BJ (cell line): ENCODE data around the gene TMPRSS5. TPM values are rescaled to one million over a fixed set of nuclear protein-coding genes. Genes with fewer than 3 reads are reported as not detected.
"Not testable (repeated sequence)": the region's sequence is repeated elsewhere in the genome, so short reads cannot be mapped to it uniquely, and the experiment has no call there.

Experiments
- CTCF ChIA-PET: fragments of 350-600 bp; formaldehyde crosslinking; extraction: SDS; loops from one replicate; lab custom pipeline; 2021; ENCODE audit warnings: antibody characterized with exemption, inconsistent platforms; lab: Yijun Ruan, JAX
- POLR2A ChIA-PET: fragments of 300-600 bp; sonication (Branson Sonifier 250); formaldehyde crosslinking; extraction: SDS; loops from one replicate; lab custom pipeline; 2021; ENCODE audit warnings: antibody characterized with exemption; lab: Charles Lee
- DNase-seq: peaks from one replicate; pipeline ENCODE4 v3.0.0-alpha.2; 2011; ENCODE audit warnings: low read depth
- H3K27me3 ChIP-seq: 2 replicates; pipeline ENCODE4 v1.6.0; 2011; ENCODE audit warnings: low read length; ENCODE audit not compliant: control insufficient read depth, insufficient read depth
- H3K36me3 ChIP-seq: 2 replicates; pipeline ENCODE4 v1.5.1; 2011; ENCODE audit warnings: low read length; ENCODE audit not compliant: control insufficient read depth, insufficient read depth
- H3K4me3 ChIP-seq: 2 replicates; pipeline ENCODE4 v1.5.1; 2011; ENCODE audit warnings: low read depth, mild to moderate bottlenecking, control low read depth, low read length
- polyA plus RNA-seq: library from polyadenylated mRNA; depleted of rRNA; stranded (reverse); fragments of >200 nt; gene quantifications from 2 replicates; pipeline ENCODE4 v1.2.3, GENCODE V29; 2011
- TF ChIP-seq, protein P1 (sequence below): IDR thresholded peaks from 2 replicates; pipeline ENCODE4 v1.5.1; 2011; ENCODE audit warnings: low read depth, mild to moderate bottlenecking, control low read depth, inconsistent platforms, low read length, moderate library complexity; ENCODE audit not compliant: insufficient read depth

Gene TMPRSS5
- polyA plus RNA-seq, 1 experiment, result 0.21 TPM

DNA sequence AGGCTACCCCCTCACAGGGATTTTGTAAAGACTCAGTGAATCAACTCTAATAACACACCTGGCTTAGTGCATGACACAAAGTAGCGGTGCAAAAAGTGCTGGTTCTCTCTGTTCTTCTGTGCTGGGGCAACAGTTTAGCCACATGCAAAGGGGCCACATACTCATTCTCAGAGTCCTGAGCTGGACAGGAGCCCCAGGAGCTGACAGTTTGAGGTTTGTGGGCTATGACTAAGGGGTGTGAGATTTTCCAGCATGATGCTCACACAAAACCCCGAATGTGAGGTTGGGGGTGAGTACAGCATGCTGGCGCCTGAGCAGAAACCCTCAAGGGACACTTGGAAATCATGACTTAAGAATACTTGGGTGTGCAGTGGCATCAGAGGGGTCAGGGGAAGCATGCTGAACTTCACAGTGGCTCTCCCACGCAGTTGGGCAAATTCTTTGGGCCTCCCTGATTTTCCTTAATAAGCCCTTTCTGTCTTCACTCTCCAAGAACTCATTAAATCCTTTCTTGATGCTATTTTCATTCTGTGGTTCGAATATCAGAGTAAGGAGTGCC is 31.0 kb downstream of the TMPRSS5 start:
- POLR2A ChIA-PET, result no interaction called here
- CTCF ChIA-PET, result interaction anchor here (1.5 to 1.7 kb wide), 3 partner anchors 30 to 55 kb away, joined by 4 to 5 read pairs (median 5); no protein-coding TSS in a partner anchor
- Histone ChIP-seq H3K4me3 (no peak overlapping the region), H3K27me3 (peaks cover 8% of the 10 kb centered on the region), H3K36me3 (no peaks in the 10 kb centered on the region)
- DNase-seq, result peak; percentile 84
- TF ChIP-seq, protein P1, sequence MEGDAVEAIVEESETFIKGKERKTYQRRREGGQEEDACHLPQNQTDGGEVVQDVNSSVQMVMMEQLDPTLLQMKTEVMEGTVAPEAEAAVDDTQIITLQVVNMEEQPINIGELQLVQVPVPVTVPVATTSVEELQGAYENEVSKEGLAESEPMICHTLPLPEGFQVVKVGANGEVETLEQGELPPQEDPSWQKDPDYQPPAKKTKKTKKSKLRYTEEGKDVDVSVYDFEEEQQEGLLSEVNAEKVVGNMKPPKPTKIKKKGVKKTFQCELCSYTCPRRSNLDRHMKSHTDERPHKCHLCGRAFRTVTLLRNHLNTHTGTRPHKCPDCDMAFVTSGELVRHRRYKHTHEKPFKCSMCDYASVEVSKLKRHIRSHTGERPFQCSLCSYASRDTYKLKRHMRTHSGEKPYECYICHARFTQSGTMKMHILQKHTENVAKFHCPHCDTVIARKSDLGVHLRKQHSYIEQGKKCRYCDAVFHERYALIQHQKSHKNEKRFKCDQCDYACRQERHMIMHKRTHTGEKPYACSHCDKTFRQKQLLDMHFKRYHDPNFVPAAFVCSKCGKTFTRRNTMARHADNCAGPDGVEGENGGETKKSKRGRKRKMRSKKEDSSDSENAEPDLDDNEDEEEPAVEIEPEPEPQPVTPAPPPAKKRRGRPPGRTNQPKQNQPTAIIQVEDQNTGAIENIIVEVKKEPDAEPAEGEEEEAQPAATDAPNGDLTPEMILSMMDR, result no peak

GRCh38 chr11:113674397-113674685 is 31.8 kb downstream of the TMPRSS5 start:
- peaks cover 6% of the 10 kb centered on the region for H3K27me3 ChIP-seq
- ChIA-PET POLR2A (no interaction called here), CTCF (interaction anchor here (1.5 to 1.7 kb wide), 3 partner anchors 30 to 56 kb away, joined by 4 to 5 read pairs (median 5); no protein-coding TSS in a partner anchor)
- TF ChIP-seq, protein P1, result no peak
- H3K4me3 ChIP-seq, result no peak overlapping the region
- DNase-seq, result no peak
- no peaks in the 10 kb centered on the region for H3K36me3 ChIP-seq

GRCh38 chr11:113673550-113674396 is 32.3 kb downstream of the TMPRSS5 start:
- Histone ChIP-seq H3K36me3 (no peaks in the 10 kb centered on the region), H3K27me3 (peaks cover 6% of the 10 kb centered on the region), H3K4me3 (no peak overlapping the region)
- CTCF ChIA-PET, result interaction anchor here (1.5 to 1.7 kb wide), 3 partner anchors 29 to 56 kb away, joined by 4 to 5 read pairs (median 5); no protein-coding TSS in a partner anchor
- no peak for DNase-seq
- TF ChIP-seq, protein P1, result no peak
- POLR2A ChIA-PET, result interaction anchor here (0.7 kb wide), 1 partner anchor 19 kb away, joined by 7 read pairs; no protein-coding TSS in a partner anchor

GRCh38 chr11:113671914-113672313 is 34.2 kb downstream of the TMPRSS5 start:
- DNase-seq, H3K27me3 ChIP-seq, H3K36me3 ChIP-seq, POLR2A ChIA-PET, CTCF ChIA-PET, H3K4me3 ChIP-seq: not testable (repeated sequence)

GRCh38 chr11:113670831-113671215 is 35.3 kb downstream of the TMPRSS5 start:
- no peak for DNase-seq
- POLR2A ChIA-PET, result no interaction called here
- Histone ChIP-seq H3K4me3 (no peak overlapping the region), H3K36me3 (no peaks in the 10 kb centered on the region), H3K27me3 (no peaks in the 10 kb centered on the region)
- TF ChIP-seq, protein P1, result no peak
- CTCF ChIA-PET, result no interaction called here
